Nephron (organoid): ENCODE data around the gene ICAM2.

Experiments
- H3K27ac Mint-ChIP-seq, 3 experiments: 2 replicates each; pipeline ENCODE4 v1.8.0; 2020; ENCODE audit warnings: mixed read lengths in 3 of 3, mild to moderate bottlenecking in 2 of 3, moderate library complexity in 1 of 3
- H3K27me3 Mint-ChIP-seq: 2 replicates; pipeline ENCODE4 v1.8.0; 2021; ENCODE audit warnings: low read depth, mild to moderate bottlenecking, moderate library complexity, mixed read lengths
- H3K36me3 Mint-ChIP-seq: 2 replicates; pipeline ENCODE4 v1.8.0; 2020; ENCODE audit warnings: low read depth, mixed read lengths
- H3K4me1 Mint-ChIP-seq: 2 replicates; pipeline ENCODE4 v1.8.0; 2020; ENCODE audit warnings: mixed read lengths
- H3K4me3 Mint-ChIP-seq, 3 experiments: 2 replicates each; pipeline ENCODE4 v1.8.0; 2020; ENCODE audit warnings: mild to moderate bottlenecking in 3 of 3, mixed read lengths in 3 of 3, moderate library complexity in 2 of 3
- H3K9me3 Mint-ChIP-seq: 2 replicates; pipeline ENCODE4 v1.8.0; 2020; ENCODE audit warnings: mixed read lengths
- TF ChIP-seq, protein P1 (sequence below), 3 experiments: fragments of 200-600 bp; sonication (generic); IDR thresholded peaks; one replicate each; pipeline ENCODE4 v1.5.0; 2021; ENCODE audit warnings: antibody characterized with exemption in 3 of 3; ENCODE audit not compliant: unreplicated experiment in 3 of 3

Gene ICAM2

GRCh38 chr17:64003526-64004121, 16.8 kb downstream of the ICAM2 start:
- no peaks in the 10 kb centered on the region for H3K36me3 Mint-ChIP-seq
- peaks cover 5% of the 10 kb centered on the region for H3K27me3 Mint-ChIP-seq
- no peak overlapping the region for H3K4me3 Mint-ChIP-seq
- H3K9me3 Mint-ChIP-seq, result no peaks in the 10 kb centered on the region
- no peak overlapping the region for H3K27ac Mint-ChIP-seq
- TF ChIP-seq, protein P1, sequence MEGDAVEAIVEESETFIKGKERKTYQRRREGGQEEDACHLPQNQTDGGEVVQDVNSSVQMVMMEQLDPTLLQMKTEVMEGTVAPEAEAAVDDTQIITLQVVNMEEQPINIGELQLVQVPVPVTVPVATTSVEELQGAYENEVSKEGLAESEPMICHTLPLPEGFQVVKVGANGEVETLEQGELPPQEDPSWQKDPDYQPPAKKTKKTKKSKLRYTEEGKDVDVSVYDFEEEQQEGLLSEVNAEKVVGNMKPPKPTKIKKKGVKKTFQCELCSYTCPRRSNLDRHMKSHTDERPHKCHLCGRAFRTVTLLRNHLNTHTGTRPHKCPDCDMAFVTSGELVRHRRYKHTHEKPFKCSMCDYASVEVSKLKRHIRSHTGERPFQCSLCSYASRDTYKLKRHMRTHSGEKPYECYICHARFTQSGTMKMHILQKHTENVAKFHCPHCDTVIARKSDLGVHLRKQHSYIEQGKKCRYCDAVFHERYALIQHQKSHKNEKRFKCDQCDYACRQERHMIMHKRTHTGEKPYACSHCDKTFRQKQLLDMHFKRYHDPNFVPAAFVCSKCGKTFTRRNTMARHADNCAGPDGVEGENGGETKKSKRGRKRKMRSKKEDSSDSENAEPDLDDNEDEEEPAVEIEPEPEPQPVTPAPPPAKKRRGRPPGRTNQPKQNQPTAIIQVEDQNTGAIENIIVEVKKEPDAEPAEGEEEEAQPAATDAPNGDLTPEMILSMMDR (IDR thresholded peaks at IDR 0.05; ENCODE audit: unreplicated experiment in 3 of 3), result no peak
- H3K4me1 Mint-ChIP-seq, result peaks cover 23% of the 10 kb centered on the region

GRCh38 chr17:64002658-64003525, 17.5 kb downstream of the ICAM2 start:
- Mint-ChIP-seq H3K27me3 (peaks cover 5% of the 10 kb centered on the region), H3K9me3 (no peaks in the 10 kb centered on the region), H3K27ac (no peak overlapping the region), H3K4me1 (peaks cover 21% of the 10 kb centered on the region), H3K4me3 (no peak overlapping the region), H3K36me3 (no peaks in the 10 kb centered on the region)
- TF ChIP-seq, protein P1 (IDR thresholded peaks at IDR 0.05; ENCODE audit: unreplicated experiment in 3 of 3), result no peak

DNA sequence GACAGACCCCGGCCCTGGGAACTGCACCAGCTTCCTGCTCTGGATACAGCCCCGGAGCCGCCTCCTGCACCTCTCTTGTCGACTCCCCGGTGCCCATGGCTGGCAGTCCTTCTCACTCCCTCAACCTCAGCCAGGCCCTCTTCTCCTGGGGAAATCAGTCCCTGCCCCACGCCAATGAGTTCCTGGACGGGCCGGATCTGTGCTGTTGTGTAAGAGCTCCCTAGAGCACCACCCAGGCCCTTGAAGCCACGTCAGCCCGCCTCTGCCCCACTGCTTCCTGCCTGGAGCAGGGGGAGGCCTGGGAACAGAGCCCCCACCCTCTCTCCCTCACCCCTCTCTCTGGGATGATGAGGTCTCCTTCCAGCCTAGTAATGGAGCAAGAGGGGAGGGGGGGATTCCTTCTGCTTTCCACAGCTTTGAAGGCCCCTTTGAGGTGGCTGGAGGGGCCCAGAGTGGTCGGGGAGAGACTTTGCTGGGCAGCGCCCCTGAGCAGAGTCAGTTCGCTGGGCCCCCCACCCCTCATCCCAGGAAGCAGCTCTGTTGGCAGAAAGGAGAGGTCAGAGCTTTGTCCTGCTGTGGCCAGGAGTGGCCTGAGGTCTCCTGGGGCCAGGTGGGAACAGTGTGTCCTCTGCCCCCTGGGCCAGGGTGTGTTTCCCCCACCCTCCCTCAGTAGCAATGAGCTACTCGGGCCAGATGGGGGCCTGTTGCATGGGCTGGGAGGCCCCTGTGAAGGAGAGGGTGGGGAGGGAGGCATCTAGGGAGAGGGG, 18.5 kb downstream of the ICAM2 start:
- Mint-ChIP-seq H3K27me3 (peaks cover 8% of the 10 kb centered on the region), H3K4me3 (peak overlapping the region in 1 of 3 experiments; percentile 30), H3K9me3 (no peaks in the 10 kb centered on the region), H3K36me3 (no peaks in the 10 kb centered on the region), H3K4me1 (peaks cover 28% of the 10 kb centered on the region), H3K27ac (no peak overlapping the region)
- TF ChIP-seq, protein P1 (IDR thresholded peaks at IDR 0.05; ENCODE audit: unreplicated experiment in 3 of 3), result no peak

- H3K27ac Mint-ChIP-seq, result no peak overlapping the region
Measured at GRCh38 chr17:64001091-64001579, 19.3 kb downstream of the ICAM2 start.

GRCh38 chr17:63999680-64000531, 20.5 kb downstream of the ICAM2 start:
- Mint-ChIP-seq H3K27me3 (peaks cover 18% of the 10 kb centered on the region), H3K4me3 (peak overlapping the region; percentile 65 to 72 (median 66)), H3K9me3 (no peaks in the 10 kb centered on the region), H3K27ac (no peak overlapping the region), H3K4me1 (peaks cover 19% of the 10 kb centered on the region), H3K36me3 (no peaks in the 10 kb centered on the region)
- TF ChIP-seq, protein P1 (IDR thresholded peaks at IDR 0.05; ENCODE audit: unreplicated experiment in 3 of 3), result no peak

More at GRCh38 chr17:64001091-64001579, 19.3 kb downstream of the ICAM2 start:
- TF ChIP-seq, protein P1 (IDR thresholded peaks at IDR 0.05; ENCODE audit: unreplicated experiment in 3 of 3), result no peak
- peaks cover 29% of the 10 kb centered on the region for H3K4me1 Mint-ChIP-seq
- H3K4me3 Mint-ChIP-seq, result no peak overlapping the region
- H3K27me3 Mint-ChIP-seq, result peaks cover 13% of the 10 kb centered on the region
- no peaks in the 10 kb centered on the region for H3K36me3 Mint-ChIP-seq
- H3K9me3 Mint-ChIP-seq, result no peaks in the 10 kb centered on the region
